Measurements from ENCODE around the gene ADAT2.
A peak's percentile ranks its signal among the peaks of the same experiment; 100 is the strongest.

ADAT2 gene

GRCh38 chr6:143441010-143441409 lies 9.5 kb downstream of the ADAT2 start:
- DNase-seq: no peak

DNA sequence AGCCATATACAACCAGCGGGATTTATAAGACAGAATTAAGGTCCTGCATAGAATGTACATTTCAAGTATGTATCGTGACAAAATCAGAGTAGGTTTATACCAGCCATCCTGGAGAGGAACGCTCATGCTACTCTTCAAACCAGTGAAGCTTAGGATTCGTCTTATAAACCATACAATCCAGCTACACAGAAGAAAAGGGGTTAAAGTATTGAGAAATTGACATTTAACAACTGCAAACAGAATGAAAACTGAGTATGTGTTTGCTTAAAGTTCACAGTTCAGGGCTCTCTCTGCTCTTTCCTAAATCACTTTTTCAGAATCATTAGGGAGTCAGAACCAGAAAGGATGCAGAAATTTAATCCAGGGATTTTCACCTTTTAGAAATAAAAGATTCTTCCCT lies 17.9 kb downstream of the ADAT2 start:
- DNase-seq: no peak

DNA sequence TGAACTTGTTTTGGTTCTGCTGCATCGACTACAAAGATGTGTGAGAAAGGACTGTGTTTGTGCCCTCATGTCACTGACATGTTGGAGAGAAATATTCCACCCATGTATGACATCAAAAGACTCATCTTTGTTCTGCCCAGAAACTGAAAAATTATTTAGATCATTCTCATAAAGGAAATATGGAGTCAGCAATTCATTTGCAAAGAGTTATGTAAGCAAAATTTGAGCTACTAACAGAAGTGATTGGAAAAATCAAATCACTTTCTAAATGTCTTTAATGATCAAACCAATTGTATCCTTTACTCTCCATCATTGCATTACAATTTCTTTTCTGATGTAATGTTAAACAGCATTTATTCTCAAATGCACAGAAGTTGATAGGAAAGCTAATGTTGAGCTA lies 19.3 kb downstream of the ADAT2 start:
- no peak for DNase-seq

GRCh38 chr6:143429970-143430369 lies 20.5 kb downstream of the ADAT2 start:
- no peak for DNase-seq

DNA sequence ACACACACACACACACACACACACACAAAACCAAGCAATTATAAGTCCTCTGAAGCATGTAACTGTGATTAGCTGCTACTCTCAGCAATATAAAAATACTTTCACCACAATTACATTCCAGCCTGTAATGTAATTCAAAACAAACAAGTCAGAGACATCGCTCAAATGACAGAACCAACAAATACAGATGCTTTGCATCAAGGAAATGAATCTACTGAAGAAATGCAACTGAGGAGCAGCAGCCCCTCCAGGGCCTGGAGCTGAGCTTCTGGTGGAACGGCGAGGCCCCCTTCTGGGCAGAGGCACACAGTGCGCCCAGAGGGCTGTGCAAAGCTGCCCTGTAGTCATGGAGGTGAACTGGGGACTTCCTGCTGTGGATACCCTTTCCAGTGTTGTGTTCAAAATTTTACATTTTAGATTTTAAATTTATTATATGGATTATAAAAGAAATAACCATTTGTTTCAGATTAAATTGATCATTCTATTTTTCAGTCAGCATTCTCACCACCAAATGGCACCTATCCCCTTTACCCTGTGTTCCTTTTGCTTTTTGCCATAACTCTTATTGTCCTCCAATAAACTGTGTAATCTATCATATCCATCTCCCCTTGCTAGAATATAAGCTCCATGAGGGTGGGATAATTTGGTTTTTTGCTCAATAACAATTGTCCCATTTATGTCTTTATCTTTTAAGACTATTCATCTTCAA lies 23.2 kb downstream of the ADAT2 start:
- DNase-seq: peak; percentile 84

DNA sequence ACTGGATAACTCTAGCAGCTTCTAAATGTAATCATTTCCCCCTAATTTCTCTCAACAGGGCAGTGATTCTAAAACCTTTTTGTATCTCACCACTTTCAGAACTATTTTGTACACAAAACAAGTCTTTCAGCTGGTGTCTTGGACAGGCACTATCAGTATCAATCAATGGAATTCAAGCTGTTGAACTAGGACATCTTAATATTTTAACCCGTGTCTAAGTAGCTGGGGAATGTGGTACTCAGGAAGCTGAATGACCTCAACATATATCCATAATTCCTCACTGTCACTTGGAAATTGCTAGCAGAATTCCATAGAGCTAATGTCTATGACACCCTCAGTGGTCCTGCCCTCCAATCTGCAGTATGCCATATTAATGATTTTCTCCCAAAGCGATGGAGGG lies 24.5 kb downstream of the ADAT2 start:
- DNase-seq: no peak

GRCh38 chr6:143419526-143419925 lies 31.0 kb downstream of the ADAT2 start:
- no peak for DNase-seq

DNA sequence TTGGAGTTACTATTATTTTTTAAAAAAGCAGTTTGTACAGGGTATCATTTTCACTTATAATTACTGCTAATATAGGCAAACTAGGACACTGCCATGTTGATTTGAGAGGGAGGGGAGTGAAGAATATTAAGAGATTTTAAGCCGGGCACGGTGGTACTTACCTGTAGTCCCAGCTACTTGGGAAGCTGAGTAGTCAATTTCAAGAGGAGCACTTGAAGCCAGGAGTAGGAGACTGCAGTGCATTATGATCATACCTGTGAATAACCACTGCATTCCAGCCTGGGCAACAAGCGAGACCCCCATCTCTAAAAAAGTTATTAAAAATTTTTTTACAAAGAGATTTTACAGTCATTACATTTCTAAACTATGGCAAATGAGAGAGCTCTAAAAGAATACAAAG lies 35.7 kb downstream of the ADAT2 start:
- DNase-seq: no peak

DNA sequence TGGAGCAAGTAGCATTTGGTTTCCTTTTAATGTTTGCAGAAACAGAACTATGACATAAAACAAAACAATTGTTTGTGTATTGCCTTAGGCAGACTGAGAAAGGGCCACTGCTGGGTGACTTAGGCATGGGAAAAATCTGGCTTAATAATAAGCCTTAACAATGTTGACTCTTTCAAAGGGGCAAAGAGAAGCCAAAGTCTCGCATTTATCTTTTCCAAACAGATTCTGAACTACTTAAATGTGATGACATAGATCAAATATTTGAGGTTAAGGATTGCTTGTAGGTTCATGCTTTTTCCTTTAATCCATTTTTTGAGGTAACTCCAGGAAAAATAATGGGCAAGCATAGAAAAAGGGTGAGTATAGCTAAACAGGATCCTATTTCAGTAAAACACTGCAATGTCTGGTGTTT lies 39.6 kb downstream of the ADAT2 start:
- no peak for DNase-seq

DNA sequence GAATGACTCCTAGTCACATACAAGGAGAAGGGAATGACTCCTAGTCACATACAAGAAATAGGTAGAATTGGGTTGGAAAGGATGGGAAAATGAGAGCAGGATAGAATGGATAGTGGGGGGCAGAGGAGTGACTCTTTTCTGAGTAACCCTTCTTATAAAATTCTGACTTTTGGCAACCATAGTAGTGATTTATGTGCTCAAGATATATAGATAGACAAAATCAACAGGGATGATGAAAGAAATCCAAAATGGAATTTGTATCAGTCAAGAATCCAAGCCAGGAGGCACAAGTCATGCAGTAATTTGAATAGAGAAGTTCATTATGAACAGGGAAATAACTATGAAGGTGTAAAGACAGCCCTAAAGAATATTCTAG lies 41.7 kb downstream of the ADAT2 start:
- no peak for DNase-seq

GRCh38 chr6:143408151-143408786 lies 42.2 kb downstream of the ADAT2 start:
- DNase-seq: no peak

DNA sequence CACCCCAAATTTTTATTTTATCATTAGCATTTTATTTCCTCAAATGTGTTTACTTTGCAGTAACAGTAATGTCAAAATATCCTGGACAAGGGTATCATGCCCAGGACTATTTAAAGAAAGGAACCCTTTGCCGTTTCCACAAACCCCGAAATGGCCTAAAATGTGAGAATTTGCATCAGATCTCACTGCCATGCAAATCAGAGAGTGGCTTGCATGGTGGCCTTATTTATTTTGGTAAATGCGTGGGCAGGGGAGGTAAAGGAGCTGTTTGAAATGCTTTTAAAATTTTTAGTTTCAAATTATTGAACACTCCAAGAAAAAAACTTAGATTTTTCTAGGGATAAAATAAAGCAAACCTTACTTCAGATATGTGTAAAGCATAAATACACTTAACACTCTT lies 43.8 kb downstream of the ADAT2 start:
- peak; percentile 80 for DNase-seq

- peak; percentile 65 for DNase-seq
Measured at GRCh38 chr6:143405373-143406154, 44.9 kb downstream of the ADAT2 start.

DNA sequence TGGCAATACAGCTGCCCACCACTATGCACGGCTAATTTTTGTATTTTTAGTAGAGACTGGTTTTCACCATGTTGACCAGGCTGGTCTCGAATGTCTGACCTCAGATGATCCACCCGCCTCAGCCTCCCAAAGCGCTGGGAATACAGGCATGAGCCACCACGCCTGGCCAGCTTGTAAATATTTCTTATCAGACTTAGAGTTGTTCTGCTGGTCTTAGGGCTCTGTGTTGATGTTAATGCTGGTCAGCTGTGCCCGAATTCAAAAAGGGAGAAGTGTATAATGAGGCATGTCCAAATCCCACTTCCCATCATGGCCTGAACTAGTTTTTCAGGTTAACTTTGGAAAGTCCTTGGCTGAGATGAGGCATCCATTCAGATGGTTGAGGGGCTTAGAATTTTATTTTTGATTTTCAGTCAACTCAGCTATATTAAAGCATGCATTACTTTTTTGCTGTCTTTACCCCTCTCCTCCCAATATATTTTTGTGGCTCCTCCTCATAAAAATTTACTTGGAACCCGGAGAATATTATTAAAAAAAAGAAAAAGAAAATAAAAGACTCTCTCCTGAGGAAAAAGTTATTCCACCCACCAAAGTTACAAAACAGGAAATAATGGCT lies 47.7 kb downstream of the ADAT2 start:
- DNase-seq: no peak

- no peak for DNase-seq
Measured at GRCh38 chr6:143401636-143402370, 48.7 kb downstream of the ADAT2 start.

GRCh38 chr6:143401068-143401446 lies 49.4 kb downstream of the ADAT2 start:
- DNase-seq: no peak

DNA sequence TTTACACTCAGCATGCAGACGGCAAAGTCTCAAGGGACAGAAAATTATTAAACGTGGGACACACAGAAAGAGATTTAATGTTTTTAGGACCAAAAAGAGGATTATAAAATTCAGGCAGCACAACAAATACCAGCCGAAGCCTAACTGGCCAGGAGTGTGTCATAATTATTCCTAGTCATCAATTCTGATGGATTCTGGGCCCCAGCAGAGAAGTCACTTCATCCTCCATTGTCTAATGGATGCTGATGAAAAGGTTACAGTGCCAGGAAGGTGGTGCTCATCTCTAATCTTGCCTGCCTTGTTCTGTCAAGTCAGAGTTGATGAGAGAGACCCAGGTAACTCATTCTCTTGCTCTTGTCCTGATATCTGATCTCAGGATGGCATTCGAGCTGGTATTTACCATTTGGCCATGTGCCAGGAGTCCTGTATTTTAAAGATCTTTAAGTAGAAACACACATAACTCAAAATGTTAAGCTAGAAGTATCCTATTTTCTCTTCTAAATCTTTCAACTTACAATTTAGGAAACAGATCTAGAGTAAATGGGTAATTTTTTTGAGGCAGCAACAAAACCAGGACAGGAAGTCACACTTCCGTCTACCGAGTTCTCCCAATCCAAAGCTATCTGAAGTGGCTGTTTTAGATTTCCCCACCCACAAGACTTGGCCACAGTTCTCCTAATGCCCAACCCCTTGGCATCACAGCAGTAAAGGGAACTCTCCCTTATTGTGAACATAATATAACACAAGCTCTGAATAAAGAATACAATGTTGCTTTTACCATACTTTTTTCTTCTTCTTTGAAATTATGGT lies 50.0 kb downstream of the ADAT2 start:
- no peak for DNase-seq

- no peak for DNase-seq
Measured at GRCh38 chr6:143399775-143400174, 50.7 kb downstream of the ADAT2 start.

DNA sequence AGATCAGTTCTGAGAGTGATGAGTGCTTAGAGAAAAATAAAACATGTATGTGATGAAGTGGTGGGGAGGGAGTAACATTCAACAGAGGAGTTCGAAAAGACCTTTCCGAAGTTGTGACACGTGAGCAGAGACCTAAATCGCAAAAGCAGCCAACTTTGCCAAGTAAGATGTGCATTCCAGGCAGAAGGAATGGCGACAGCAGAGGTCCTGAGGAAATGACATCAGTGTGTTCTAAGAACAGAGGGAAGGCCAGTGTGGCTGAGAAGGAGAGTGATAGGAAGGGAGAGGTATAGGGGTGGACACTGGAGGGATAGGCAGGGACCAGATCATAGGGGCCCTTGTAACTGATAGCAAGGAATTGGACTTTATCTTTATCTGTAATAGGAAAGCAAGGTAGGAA lies 51.3 kb downstream of the ADAT2 start:
- no peak for DNase-seq

DNA sequence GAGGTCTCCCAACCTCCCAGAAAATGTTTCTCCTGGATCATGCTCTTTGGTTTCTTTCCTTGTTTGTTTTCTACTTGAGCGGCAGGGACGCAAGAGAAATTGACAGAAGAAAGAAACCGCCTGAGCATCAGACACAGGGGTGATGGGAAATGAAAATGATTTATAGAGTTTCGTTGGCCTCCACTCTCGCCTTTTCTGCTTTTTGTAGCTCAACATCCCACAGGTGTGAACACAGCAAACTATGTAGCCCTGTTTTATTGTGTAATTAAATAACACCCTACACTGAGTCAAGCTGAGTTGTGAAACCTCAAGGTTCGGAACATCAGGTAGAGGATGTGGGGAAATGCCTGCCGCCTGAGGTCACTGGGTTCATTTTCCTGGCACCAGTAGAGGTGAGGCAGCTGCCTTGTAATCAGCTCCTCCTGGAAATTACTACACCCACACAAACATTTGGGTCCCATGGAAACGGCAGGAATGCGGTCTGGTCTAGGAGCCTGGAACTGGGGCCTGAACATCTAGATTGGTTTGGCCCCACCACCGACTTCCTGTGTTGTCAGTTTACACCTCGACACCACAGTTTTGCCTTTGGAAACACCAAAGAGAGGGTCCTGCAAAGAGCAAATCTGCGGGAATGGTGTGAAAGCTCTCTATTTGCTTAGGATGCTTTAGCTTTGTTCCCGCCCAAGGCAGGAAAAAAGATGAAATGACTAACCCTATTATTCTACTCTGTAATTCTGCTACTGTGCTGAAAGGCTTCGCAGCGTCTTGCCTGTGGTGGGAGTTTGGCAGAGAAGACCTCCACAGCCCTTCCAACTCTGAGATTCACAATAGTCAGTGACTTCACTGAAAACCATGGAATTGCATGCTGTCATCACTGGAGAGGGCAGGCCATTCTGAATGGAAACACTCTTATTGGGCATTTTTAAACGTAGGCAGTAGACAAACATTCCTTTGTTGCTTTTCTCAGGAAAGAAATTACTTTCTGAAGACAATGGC lies 53.0 kb downstream of the ADAT2 start:
- no peak for DNase-seq

Data from NCI-H526 treated with DMSO at 0.1 percent for 48 hours (cell line).